DLD1 (cell line): Measurements from ENCODE around the gene CNTFR.

Experiments used
- in situ Hi-C: cut with HindIII; loops from 2 replicates; pipeline ENCODE4 v1.10.0; 2017; ENCODE audit warnings: low sequenced_read_pairs

CNTFR gene

DNA sequence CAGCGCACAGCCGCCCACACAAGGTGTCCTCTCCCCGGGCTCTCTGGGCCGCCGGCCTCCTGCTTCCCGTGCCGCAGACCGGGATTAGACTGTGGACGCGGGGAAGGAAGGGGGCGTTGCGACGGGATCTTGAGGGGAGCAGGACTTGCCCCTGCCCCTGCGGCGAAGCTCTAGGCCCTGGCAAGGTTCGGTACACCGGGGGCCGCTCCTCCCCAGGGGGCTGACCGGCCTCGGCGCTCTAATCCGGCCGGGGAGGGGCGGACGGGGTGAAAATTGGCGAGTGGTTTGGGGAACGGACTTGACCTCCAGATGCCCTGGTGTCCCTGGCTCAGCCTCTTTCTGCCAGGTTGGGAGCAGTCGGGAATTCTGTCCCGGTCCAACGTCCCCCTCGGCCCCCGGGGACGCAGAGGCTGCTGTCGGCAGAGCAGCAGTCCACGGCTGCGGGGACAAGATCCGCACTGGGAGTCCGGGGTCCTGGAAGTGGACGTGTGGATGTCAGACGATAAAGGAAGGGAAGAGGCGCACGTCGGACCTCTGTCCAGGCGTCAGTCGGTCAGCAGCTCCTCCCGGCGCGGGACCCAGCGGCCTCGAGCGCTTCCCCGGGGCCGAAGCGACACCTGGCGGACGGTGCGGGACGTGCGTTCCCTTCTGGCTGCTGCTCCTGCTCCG is 1.9 kb upstream of the CNTFR start:
- in situ Hi-C loops, result loop anchor here (25.0 kb wide), 1 partner anchor 154 kb away; no protein-coding TSS in a partner anchor

DNA sequence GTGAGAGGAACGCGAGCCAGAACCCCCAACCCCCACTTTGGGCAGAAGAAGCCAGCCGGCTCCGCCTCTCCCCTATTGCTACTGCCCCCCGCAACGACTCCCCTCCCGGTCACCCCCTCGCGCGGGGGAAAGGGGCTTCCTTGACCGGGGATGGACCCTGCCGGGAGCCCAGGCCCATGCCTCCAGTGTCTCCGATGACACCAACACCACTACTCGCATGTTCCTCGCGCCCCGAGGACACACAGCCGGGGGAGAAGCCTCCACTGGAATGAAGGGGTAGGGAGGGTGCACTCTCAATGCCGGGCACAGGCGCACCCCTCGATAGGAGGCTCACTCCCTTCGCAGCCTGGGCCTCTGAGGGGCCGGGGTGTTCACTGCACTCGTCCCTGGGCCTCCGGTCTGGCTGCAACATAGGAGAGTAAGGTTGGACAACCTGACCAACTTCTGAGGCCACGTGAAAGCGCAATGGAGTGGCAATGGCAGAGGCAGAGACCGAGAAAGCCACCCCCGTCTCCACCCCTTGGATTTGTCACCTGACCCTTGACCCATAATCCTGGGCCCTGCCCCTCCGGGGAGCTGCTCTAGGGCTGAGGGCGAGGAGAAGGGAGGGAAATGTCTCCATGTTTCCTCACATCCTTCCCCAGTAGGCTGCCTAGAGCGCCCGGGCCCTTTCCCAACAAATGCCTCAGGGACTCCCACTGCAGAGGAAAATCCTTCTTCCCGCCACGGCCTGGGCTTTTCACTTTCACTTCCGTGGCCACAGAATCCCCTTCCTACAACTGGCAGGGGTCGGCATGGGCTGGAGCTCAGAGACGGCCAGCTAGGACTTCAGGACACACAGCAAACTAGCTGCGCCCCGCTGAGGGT is 1.1 kb upstream of the CNTFR start:
- in situ Hi-C loops, result loop anchor here (25.0 kb wide), 1 partner anchor 153 kb away; no protein-coding TSS in a partner anchor

DNA sequence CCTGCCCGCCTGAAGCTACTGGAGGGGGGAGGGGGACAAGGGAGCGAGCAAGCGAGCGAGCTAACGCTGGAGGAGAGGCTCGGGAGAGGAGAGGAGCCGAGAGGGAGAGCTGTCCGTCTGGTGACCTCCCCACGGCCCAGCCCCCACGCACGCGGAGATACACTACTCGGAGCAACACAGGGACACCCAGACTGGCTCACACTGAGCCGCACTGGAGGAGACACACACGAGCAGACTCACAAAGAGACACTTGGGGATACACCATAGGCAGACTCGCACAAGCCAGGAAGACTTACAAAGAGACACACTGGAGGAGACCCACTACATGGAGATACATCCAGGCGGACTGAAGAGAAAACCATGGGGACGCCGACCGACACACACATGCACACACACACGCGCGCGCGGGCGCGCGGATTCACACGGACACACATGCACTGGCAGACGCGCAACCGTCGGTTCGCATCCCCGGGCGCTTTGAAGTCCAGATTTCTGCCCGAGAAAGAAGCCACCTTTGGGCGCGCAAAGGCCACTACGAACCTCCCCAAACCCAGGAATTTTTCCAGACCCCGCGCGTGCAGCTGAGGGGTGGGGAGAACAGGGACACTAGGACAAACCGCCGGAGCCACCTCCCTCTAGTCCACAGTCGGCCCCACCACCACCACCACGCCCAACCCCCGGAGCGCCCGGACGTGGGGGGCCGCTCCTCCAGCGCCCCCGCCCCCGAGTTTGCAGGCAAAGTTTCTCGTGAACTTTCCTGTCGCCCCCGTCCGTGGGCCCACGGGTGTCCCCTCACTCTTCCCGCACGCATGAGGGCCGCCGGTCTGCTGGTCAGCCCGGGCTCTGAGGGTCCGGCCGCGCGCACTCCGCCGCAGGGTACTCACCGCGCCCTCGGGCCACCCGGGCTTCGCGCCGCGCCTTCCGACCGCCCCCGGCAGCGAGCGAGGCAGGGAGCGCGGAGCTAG is 571 bp downstream of the CNTFR start:
- in situ Hi-C loops, result loop anchor here (25.0 kb wide), 1 partner anchor 152 kb away; no protein-coding TSS in a partner anchor

DNA sequence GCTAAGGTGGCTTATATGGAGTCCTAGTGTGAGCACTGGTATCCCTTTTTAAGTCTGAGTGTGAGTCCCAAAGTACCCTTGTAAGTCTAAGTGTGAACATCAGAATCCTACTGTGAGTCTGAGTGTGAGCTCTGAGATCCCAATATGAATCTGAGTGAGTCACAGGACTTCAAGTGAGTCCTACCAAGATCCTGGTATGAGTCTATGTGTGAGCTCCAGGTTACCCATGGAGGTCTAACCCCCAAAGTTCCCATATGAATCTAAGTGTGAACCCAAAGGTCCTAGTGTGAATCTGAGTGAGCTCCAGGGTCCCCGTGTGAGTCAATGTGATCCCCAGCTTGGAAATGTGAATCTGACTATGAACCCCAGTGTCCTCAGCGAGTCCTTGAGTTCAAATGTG is 2.3 kb downstream of the CNTFR start:
- in situ Hi-C loops, result loop anchor here (25.0 kb wide), 1 partner anchor 150 kb away; no protein-coding TSS in a partner anchor

DNA sequence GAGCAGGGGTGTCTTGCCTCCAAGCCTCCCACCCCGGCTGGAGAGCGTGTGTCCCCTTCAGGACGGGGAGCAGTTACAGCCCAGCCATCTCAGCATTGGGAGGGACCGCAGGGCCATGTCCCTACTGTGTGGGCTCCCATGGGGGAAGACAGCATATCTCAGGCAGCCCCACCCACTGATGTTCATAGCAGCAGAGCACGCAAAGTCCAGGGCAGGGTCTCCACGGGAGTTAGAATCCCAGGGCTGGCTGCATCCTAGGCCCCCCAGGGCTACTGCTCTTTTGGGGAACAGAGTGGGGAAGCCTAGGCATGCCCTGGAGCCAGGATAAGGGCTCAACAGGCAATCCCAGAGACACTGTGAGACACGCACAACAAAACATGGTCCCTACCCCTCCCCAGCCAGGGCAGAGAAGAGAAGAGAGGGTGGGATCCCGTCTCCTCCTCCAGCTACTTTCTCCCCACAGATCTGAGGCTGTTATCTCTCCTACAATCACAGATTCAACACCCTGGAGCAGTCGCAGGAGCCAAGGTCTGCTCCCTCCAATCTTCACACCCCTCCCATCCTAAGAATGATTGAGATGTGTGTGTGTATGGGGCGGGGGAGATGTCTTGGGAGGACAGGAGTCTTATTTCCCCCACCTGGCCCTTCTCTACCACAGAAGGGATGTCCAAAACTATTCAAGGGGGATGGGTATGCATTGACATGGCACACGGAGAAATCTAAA is 3.4 kb downstream of the CNTFR start:
- in situ Hi-C loops, result loop anchor here (25.0 kb wide), 1 partner anchor 149 kb away; no protein-coding TSS in a partner anchor

DNA sequence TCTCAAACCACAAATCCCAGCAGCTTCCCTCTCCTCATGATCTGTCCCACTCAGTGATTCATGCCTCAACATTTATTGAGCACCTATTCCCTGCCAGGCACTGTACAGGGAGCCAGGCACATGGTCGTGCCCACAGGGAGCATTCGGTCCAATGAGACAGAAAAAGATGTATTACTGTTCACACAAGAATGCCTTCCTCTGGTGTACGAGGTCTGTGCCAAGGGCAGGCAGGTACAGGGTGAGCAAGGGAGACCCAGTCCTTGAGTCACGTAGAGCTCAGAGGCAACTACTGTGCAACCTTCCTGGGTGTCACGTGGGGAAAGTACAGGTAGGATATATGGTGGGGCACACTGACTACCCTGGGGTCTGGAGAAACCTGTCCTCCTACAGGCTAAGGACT is 4.6 kb downstream of the CNTFR start:
- in situ Hi-C loops, result loop anchor here (25.0 kb wide), 1 partner anchor 148 kb away; no protein-coding TSS in a partner anchor

DNA sequence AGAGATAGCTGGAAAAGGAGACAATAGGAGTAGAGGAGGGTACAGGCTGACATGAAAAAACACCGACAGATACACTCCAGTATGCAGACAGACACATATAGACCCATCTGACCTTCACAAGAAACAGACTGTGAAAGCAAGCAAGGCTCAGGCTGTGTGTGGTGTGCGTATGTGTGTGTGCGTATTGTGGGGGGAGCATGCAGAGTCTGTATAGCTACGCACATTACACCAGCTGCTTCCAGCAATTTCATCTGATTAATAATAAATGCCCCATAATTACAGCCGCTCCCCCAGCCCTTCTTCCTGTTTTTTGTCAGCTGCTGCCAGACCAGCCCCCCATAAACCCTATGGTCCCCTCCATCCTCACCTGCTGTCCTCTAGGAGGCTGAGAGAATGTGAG is 6.7 kb downstream of the CNTFR start:
- in situ Hi-C loops, result loop anchor here (25.0 kb wide), 1 partner anchor 145 kb away; no protein-coding TSS in a partner anchor

DNA sequence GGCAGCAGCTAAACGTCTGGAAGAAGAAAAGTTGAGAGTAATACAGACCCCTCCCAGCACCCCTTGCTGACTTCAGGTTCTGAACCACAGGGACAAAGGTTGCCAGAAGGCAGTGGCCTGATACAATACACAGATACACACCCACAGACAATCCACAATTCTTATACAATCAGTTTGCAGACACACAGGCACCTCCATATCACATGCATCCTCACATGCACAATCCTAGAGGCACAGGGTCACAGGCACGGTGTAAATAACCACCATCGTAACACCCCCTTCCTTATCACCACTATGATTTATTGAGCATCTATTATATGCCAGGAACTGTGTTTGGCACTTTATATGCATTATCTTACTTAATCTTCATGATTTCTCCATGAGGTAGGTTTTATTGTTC is 8.2 kb downstream of the CNTFR start:
- in situ Hi-C loops, result loop anchor here (25.0 kb wide), 1 partner anchor 144 kb away; no protein-coding TSS in a partner anchor

DNA sequence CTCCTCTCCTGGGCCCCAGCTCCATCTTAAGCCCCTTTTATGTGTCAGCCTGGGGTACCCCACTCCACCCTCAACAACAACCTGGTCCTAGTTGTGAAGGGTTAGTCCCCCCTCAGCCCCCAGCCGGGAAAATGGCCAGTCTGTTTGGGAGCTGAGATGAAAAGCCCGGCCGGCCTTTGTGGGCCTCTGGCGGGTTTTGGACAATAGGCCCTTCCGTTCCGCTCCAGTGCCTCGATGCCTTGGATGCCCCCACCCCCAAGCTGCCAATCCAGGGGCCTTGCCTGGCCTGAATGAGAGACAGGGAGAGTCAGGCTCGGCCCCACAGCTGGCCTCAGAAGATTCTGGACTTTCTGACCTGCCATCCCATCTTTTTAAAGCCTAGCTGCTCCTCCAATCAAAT is 9.2 kb downstream of the CNTFR start:
- in situ Hi-C loops, result loop anchor here (25.0 kb wide), 1 partner anchor 143 kb away; no protein-coding TSS in a partner anchor

DNA sequence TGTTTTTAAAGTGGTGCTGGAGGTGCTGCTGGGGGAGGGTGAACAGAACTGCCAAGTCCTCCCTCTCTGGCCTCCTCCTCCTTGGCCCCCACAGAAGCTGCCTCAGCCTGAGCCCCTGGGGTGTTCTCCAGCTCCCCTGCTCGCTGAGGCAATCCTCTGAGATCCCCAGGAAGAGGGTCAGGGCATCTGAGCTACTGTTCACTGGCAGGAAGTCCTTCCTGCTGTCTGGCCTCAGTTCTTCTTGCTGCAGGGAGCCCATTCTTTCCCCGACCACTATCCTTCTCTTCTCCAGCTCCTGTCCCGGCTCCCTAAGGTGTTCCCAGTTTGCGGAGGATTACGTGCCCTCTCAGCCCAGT is 9.7 kb downstream of the CNTFR start:
- in situ Hi-C loops, result loop anchor here (10.0 to 25.0 kb wide), 2 partner anchors 75 to 142 kb away; no protein-coding TSS in a partner anchor

DNA sequence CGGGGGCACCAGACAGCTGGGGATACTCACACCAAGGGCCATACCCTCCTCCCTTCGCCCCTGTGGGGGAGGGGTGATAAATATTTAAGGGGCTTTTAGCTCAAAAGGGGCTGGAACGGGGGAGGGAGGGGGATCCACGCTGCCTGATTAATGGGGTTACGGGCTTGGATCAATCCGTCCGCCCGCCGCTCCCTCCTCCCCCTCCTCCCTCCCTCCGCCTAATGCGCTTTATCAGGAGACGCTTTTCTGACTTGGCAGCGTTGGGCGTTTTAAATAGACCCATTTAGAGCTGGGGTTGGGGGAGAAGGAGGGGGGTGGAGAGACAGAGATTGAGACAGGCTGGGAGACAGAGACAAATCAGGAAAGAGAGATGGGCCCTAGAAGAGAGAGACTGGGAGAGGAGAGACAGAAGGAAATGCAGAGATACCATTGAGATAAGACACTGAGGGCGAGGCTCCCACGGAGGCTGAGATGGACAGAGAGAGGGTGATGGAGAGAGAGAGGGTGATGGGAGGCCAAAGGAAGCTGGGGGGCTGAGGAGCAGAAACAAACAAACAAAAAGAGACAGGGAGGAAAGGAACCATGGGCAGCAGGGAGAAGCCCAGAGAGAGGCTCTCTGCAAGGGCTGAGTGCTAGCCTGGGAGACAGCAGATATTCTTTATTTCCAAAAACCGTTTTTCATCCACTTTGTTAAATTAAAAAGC is 10.3 kb downstream of the CNTFR start:
- in situ Hi-C loops, result loop anchor here (10.0 to 25.0 kb wide), 2 partner anchors 74 to 142 kb away; no protein-coding TSS in a partner anchor

DNA sequence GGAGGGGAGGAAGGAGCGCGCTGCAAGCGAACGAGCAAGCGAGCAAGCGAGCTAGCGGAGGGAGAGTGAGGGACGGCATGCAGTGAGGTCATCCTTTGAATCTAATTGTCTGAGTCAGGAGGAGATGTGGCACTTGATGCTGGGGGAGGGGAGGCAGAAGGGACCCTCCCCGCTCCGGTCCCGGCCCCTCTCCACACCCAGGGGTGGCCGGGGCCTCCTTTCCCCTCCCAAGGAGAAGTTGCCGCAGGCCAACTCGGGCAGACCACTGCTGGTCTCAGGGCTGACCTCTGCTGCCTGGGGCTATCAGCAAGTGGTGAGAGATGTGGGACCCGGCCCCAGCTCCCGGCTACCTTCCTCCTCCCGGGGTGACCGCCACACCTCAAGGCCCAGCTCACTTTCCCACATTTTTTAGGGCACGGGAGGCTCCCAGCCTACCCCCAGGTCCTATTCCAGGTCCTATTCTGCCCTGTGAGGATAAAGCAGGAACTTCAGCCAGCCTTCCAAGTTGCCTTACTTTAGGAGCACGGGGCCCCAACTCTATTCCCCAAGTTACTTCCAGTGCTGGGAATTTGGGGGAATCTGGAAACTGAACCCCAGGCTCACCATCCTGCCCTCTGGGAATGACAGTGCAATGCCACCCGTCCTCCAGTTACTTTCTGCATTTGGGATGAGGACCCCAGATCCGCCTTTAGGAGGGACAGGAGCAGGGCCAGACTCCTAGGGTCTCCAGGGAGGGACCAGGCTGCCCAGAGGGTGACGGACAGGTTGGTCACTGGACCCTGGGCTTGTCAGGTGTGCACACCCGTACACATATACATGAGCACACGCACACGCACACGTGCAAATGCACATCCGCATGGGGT is 11.1 kb downstream of the CNTFR start:
- in situ Hi-C loops, result loop anchor here (10.0 to 25.0 kb wide), 2 partner anchors 74 to 141 kb away; no protein-coding TSS in a partner anchor

DNA sequence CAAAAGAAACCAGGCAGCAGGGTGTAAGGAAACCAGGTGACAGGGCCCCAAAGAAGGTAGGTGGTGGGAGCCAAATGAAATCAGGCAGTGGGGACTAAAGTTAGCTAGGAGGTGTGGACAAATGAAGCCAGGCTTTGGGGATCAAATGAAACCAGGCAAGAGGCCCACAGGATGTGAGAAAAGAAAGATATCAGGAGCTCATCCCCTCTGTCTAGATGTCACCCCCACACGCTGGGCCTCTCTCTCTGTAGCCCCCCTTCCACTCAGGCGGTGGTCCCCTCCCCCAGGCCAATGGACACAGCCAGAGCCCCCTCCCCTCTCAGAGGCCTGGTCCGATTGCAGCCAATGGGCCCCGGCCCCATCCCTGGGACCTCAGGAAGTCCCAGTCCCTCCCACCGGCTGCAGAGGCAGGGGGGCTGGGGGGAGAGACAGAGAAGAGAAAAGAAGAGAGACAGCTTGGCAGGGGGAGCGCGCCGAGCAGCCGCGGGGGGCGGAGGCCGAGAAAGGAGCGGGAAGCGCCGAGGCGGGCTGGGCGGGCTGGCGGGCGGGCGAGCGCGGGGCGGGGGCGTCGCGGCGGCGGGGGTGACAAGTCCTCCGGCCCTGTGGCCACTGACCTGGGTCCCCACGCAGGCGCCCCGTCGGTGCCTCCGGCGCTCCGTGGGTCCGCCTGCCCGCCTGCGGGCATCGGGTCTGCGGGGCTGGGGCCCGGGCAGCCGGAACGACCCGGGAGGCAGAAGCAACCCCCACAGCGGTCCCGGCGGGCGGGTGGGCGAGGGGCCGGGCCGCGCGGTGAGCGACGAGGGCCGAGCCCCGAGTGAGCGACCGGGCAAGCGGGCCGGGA is 11.9 kb downstream of the CNTFR start:
- in situ Hi-C loops, result loop anchor here (10.0 to 25.0 kb wide), 2 partner anchors 73 to 140 kb away; no protein-coding TSS in a partner anchor

DNA sequence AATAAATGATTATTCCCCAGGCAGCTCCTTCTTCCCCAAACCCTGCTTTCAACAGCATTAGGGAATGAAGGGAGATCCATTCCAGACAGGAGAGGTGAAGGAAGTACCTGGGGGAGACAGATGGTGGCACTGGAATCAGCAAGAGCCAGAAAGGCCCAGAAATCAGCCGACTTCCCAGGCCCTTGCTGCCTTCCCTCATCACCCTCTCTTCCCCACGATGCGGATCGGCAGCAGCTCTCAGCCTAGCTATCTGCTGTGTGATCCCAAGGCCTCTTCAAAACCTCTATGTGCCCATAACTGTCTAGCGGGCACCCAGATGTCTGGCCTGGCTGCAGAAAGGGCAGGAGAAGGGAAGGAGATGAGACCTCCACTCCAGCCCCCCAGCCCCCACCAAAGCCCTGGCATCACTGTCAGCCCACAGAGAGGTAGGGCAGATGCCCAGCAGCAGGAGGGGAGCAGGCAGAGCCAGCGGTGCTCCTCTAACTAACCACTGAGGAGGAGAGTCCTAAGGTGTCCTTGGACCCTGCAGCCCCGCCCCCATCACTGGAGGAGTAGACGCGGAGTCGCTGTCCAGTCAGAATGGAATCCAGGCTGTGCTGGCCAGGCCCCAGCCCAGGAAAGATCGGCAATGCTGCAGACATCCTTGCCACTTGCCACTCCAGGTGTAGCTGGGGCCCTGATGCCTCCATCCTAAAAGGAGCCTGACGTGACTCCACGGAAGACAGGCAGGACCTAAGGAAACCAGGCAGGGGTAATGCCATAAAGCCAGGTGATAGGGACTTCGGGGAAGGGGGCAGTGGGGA is 12.7 kb downstream of the CNTFR start:
- in situ Hi-C loops, result loop anchor here (10.0 to 25.0 kb wide), 2 partner anchors 72 to 139 kb away; no protein-coding TSS in a partner anchor

DNA sequence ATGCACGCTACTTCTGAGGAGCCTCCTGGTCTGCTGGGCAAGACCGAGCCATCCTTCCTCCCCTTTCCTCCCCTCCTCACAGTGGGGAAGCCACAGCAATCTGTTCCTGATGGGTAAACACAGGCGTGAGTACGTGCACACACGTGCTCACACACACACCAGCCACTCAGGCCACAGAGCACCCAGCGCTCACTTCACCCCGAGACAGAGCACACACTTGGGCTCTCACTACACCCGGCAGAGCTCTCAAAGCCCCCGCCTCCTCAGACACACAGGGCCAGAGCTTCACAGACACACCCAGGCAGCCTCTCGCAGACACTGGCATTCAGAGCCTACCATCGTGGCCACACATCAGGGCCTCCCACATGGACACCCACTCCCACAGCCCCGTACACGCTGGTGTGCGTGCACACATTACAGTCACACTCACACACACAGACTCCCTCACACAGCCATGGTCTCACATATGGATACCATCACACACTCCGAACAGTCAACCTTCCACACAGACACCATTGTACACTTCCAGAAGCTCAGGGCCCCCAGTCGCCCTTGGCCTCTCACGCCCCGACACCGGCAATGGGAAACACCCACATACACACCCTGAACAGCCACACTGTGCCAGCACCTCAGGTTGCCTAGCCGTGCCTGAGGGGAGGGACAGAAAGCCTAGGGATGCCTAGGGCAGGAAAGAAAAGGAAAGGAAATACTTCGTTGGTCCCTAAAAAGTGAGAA is 13.5 kb downstream of the CNTFR start:
- in situ Hi-C loops, result loop anchor here (10.0 to 25.0 kb wide), 2 partner anchors 71 to 139 kb away; no protein-coding TSS in a partner anchor
